Fibroblast of villous mesenchyme (primary cell): ENCODE results near the gene NBPF3. TPM values are rescaled to one million over a fixed set of nuclear protein-coding genes. Genes with fewer than 3 reads are reported as not detected.

Source experiments
- DNase-seq: peaks from one replicate; pipeline ENCODE4 v3.0.0-alpha.2; 2010; ENCODE audit warnings: low read depth
- H3K4me3 ChIP-seq: 2 replicates; pipeline ENCODE4 v1.5.1; 2011; ENCODE audit warnings: low read depth, mild to moderate bottlenecking, low read length
- CTCF ChIP-seq: IDR thresholded peaks from 2 replicates; pipeline ENCODE4 v1.5.1; 2012; ENCODE audit warnings: low read depth, mild to moderate bottlenecking, low read length; ENCODE audit not compliant: insufficient read depth
- total RNA-seq: library from RNA; depleted of rRNA; stranded (reverse); fragments of >200 nt; gene quantifications from 2 replicates; pipeline ENCODE4 v1.2.3, GENCODE V29; 2012

The NBPF3 gene
- total RNA-seq, 1 donor, result 36.7 TPM

DNA sequence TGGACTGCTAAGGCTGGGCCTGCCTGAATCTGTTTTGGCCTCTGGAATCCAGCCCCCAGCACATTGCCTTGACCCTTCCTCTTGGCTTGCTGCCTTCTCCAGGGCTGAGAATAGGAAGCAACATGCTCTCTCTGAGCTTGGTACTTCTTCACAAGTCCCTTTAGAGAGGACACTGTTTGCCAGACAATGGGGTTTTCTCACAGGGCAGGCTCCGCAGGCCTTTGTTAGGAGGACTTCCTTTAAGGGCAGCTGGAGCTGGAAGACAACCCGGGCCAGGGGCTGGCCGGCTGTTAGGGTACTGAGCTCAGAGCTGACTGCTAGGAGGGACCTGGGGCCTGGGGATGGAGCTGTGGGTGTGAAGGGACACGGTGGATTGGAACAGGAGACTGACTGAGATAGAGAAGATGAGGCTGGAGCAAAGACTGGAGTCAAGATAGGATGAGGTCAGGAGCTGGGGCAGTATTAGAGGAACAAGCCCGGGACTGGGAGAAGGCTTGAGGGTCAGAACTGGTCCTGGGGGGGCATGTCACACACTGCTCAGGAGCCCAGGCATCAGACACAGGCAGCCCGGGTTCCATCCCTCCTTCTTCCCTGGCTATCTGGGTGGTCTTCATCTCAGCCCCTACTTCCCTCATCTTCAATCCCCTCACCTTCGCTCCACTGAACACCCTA, 63.9 kb downstream of the NBPF3 start:
- DNase-seq, result no peak
- TF ChIP-seq CTCF, result no peak
- H3K4me3 ChIP-seq, result no peak overlapping the region

GRCh38 chr1:21506804-21507203, 66.9 kb downstream of the NBPF3 start:
- no peak for TF ChIP-seq CTCF
- DNase-seq, result no peak

DNA sequence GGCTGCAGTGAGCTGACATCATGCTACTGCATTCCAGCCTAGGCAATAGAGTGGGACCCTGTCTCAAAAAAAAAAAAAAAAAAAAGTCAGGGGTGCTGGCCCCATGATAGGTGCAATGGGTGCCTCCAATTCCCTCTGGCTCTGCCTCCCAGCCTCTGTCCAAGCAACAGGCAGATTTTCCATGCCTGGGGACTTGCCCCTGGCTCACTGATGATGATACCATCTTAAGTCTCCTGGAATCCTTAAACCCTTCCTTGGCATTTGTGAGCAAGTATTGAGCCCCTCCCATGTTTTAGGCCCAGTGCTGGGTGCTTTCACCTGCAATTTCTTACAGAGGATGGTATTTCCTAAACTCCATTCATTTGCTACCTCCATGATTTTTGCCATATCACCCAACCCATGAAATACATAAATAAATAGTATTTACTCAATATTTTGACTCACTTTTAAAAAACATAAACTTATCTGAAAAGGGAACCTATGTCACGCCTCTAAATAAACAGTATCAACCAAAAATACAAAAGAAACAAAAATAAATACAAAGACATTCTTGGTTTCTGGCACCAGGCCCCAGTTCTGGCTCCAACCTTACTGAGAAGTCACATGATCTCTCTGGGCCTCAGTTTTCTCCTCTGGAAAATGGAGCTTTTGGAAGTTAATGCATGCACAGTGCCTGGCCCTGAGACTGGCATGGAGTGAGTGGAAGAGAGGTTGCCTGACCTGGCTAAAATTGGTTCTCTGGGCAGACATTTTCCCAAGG, 67.8 kb downstream of the NBPF3 start:
- TF ChIP-seq CTCF, result no peak
- DNase-seq, result no peak

More at GRCh38 chr1:21506804-21507203, 66.9 kb downstream of the NBPF3 start:
- H3K4me3 ChIP-seq, result no peak overlapping the region

DNA sequence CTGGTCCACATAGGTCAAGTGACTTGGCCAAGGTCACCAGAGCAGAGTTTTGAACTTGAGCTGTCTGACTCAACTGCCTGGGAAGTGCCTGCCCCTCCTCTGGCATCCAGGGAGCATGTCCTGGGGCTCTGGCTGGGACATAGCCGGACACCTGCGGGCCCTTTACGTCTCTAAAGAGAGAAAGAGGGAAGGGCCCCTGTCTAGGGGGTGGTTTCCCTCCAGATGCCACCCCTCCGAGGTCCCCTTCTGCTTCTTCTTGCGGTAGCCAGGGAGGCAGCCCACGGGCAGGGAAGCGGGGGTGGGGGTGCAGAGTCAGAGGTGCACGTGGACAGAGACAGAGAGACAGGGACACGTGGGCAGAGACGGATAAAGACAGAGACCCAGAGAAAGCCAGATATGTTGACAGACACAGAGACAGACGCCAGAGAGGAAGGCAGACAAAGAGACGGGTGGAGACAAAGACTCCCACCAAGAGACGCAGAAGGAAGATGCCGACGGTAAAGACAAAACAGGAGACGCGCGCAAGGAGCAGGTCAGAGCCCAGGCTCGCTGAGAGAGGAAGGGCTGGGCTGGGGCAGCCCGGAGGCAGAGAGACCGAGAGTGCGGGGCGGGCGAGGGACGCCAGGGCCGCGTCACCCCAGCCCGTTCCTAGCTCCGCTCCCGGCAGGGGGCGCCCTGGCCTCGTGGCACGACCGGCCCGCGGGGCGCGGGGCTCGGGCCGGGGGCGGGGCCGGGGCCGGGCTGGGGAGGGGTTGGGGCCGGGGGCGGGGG, 68.8 kb downstream of the NBPF3 start:
- DNase-seq, result peak; percentile 49
- peak; percentile 55 for TF ChIP-seq CTCF
- H3K4me3 ChIP-seq, result peak overlapping the region; percentile 12

More for the DNA sequence above, 67.8 kb downstream of the NBPF3 start:
- no peak overlapping the region for H3K4me3 ChIP-seq

DNA sequence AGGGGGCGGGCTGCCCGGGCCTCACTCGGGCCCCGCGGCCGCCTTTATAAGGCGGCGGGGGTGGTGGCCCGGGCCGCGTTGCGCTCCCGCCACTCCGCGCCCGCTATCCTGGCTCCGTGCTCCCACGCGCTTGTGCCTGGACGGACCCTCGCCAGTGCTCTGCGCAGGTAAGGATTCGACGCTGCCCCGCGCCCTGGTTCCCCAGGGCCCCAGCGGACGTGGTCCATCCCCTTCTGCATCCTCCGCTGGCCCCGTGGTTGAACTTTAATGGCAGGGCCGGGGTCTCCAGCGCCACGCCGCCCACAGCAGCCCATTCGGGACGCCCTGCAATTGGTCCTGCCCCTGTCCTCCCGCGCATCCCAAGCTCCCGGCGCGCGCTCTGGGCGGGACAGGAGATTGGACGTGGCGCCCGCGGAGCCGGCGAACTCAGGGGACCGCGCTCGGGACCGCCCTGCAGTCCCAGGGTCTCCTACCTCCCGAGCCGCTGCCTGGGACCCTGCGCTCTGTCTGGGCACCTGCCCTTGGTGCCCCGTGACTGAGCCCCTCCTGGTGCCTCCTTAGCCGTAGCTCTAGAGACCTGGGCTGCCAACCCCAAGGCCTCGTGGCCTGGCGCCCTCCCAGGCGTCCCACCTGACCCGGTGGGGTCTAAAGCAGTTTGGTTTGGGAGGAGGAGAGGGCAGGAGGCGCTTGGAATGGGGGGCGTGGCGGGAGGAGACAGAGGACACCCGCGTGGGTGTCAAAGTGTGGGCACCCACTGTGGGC, 69.6 kb downstream of the NBPF3 start, which contains the start of gene ALPL:
ALPL (plus strand) TSS at position 73 of the 762 bp plus-strand sequence. CDS start 44,659 bp downstream, outside the sequence.
- no peak for TF ChIP-seq CTCF
- H3K4me3 ChIP-seq, result peak within 1 kb of the TSS; percentile 30
- no peak for DNase-seq

- H3K4me3 ChIP-seq, result no peak overlapping the region
- DNase-seq, result no peak
- no peak for TF ChIP-seq CTCF
Observed at GRCh38 chr1:21510113-21510493, 70.2 kb downstream of the NBPF3 start.
